ENCODE results near the gene CNN1.

GRCh38 chr19:11507370-11508078 is 31.1 kb upstream of the CNN1 start:
- TF ChIP-seq ZNF785 (CRISPR knock-in tag; IDR thresholded peaks at IDR 0.05), result no peak
- no peak for TF ChIP-seq GABPA (tag; conservative IDR thresholded peaks at IDR 0.05; ENCODE audit: low read depth)
- no peak for TF ChIP-seq POLR2A (conservative IDR thresholded peaks at IDR 0.05)
- no peak for TF ChIP-seq MYC (IDR thresholded peaks at IDR 0.05; ENCODE audit: low read depth, low read length)
- no peak for TF ChIP-seq MYC (CRISPR knock-in tag; IDR thresholded peaks at IDR 0.05; ENCODE audit: borderline replicate concordance, low read depth)
- TF ChIP-seq THRB (CRISPR knock-in tag; conservative IDR thresholded peaks at IDR 0.05), result no peak
- TF ChIP-seq CTCF (IDR thresholded peaks at IDR 0.05 in 2 of 3, conservative IDR thresholded peaks at IDR 0.05 in 1 of 3; ENCODE audit: insufficient read depth in 2 of 3, low read depth in 1 of 3, low read length in 3 of 3), result no peak
- TF ChIP-seq KDM1A (IDR thresholded peaks at IDR 0.05), result no peak
- no peak for TF ChIP-seq ZNF644 (tag; IDR thresholded peaks at IDR 0.05; ENCODE audit: low read depth)
- no peak for TF ChIP-seq JUNB (CRISPR knock-in tag; conservative IDR thresholded peaks at IDR 0.05)
- no peak for TF ChIP-seq ZNF436 (CRISPR knock-in tag; IDR thresholded peaks at IDR 0.05)
- TF ChIP-seq POLR2AphosphoS5 (IDR thresholded peaks at IDR 0.05; ENCODE audit: control insufficient read depth, insufficient read depth, low read depth, low read length), result no peak
